Activated CD4-positive, alpha-beta T cell treated with anti-CD3 and anti-CD28 coated beads for 48 hours (primary cell): ENCODE measurements around the gene DLG1.
"Not testable (repeated sequence)": the region's sequence is repeated elsewhere in the genome, so short reads cannot be mapped to it uniquely, and the experiment has no call there.

Experiments used
- DNase-seq: peaks from one replicate; pipeline ENCODE4 v3.0.0-alpha.2; 2020

DLG1 gene

GRCh38 chr3:197064771-197065170 lies 233.6 kb downstream of the DLG1 start:
- no peak for DNase-seq

GRCh38 chr3:197062446-197062845 lies 236.0 kb downstream of the DLG1 start:
- no peak for DNase-seq

GRCh38 chr3:197051637-197052036 lies 246.8 kb downstream of the DLG1 start:
- not testable (repeated sequence) for DNase-seq

- DNase-seq = no peak
These were observed 247.9 kb downstream of the DLG1 start for GRCh38 chr3:197050511-197050910.

GRCh38 chr3:197042539-197042938 lies 255.9 kb downstream of the DLG1 start:
- no peak for DNase-seq

DNA sequence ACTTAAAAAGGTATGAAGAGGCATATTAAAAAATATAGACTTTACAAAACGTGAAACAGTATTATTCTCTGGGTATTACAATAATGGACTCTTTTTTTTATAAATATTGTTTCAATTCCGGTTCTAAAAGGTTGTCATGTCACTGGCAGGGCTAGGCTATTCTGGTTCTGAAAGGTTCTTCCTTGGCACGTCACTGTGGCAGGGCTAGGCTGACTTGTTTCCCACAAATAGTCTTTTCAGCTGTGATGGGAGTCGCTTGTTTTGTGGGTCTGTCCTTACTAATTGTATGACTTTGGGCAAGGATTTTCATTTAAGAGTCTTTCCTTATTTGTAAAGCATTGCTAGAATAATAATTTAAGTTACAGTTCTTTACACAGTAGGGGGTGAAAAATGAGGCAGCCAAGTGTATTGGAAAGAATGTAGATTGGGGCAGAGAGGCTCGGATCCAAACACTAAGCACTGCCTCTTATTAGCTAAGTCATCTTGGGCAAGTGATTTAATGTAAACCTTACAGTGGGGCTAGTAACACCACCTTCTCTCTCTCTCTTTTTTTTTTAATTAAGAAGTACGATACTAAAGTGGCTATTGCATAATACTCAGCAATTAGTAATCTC lies 256.4 kb downstream of the DLG1 start:
- DNase-seq = no peak

- DNase-seq = no peak
These were observed 257.8 kb downstream of the DLG1 start for GRCh38 chr3:197040658-197041057.

- no peak for DNase-seq
These were observed 259.5 kb downstream of the DLG1 start for GRCh38 chr3:197038679-197039462.

GRCh38 chr3:197035577-197035976 lies 262.8 kb downstream of the DLG1 start:
- DNase-seq = no peak

- not testable (repeated sequence) for DNase-seq
These were observed 263.6 kb downstream of the DLG1 start for GRCh38 chr3:197034778-197035177.

DNA sequence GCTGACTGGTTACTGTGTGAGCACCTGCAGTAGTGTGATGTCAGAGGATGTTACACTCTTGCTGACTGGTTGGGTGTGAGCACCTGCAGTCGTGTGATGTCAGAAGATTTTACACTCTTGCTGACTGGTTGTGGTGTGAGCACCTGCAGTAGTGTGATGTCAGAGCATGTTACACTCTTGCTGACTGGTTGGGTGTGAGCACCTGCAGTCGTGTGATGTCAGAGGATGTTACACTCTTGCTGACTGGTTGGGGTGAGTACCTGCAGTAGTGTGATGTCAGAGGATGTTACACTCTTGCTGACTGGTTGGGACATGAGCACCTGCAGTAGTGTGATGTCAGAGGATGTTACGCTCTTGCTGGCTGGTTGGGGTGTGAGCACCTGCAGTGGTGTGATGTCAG lies 264.6 kb downstream of the DLG1 start:
- not testable (repeated sequence) for DNase-seq

GRCh38 chr3:197031315-197032285 lies 266.8 kb downstream of the DLG1 start:
- peak; percentile 68 for DNase-seq

DNA sequence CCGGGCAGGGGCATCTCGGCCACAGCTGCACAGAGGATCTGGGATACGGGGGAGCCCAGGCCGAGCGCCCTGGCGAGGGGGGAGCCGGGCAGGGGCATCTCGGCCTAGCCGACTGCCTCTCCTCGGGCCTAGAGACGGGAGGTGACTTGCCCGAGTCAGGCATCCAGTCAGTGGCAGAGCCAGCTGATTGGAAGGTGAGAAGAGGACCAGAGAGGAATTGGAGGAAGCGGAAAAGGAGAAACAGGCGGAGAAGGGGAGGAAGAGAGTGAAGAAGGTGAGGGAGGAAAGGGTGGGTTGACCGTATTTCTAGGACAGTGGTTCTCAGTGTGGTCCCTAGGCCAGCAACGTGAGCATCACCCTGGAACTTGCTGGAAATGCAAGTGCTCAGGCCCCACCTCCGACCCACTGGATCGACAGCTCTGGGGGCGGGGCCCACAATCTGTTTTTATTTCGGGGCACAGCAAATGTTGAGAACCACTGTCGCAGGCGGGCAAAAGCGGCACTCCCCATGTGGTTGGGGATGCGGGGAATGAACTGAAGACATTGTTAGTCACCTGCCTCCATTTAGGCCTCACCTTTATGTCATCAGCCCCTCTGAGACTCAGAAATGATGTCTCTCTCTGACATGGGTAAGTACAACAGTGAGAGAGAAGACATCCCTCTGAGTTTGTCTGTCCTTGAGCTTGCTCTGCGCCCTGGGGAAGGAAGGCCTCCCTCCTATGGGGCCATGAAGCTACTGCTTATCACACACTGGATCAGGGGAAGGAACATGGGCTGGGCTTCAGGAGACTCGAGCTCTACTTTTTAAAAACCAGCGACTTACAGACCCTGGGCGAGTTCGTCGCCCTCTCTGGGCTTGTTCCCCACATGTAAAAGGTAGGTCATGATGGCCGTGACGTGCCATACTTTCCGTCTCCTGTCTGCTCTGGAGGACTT lies 267.8 kb downstream of the DLG1 start:
- no peak for DNase-seq

DNA sequence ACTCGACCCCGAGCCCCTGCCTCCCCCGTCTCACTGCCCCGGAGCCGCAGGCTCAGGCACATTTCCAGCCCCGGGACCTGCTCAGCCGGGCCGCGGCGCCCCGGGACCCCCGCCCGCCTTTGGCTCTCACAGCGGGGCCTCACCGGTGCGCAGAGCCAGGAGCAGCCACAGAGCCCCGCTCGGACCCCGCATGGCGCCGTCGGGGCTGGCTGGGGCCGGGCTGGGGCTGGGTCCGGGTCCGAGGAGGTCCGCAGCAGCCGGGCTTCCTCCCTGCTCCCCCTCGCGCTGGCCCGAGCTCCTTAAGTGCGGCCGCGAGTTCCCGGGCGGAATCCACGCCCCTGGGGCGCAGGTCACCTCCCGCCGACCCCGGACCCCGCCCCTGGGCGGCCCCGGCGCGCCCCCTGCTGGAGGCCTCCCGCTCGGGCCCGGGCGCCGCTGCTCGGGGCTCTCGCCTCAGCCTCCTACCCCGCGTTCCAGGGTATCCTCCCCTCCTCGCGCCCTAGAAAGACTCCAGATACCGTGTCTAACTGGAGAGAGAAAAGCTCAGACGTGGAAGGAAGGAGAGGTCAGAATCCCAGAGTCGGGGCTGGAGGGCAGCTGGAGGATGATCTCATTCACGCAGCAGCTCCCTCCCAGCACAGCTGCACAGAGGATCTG lies 268.8 kb downstream of the DLG1 start, which contains the start of gene MELTF:
Gene MELTF (minus strand): TSS at position 307 of the 657 bp plus-strand sequence. CDS start 115 bp downstream, at position 192.
- peak; percentile 80 for DNase-seq

DNA sequence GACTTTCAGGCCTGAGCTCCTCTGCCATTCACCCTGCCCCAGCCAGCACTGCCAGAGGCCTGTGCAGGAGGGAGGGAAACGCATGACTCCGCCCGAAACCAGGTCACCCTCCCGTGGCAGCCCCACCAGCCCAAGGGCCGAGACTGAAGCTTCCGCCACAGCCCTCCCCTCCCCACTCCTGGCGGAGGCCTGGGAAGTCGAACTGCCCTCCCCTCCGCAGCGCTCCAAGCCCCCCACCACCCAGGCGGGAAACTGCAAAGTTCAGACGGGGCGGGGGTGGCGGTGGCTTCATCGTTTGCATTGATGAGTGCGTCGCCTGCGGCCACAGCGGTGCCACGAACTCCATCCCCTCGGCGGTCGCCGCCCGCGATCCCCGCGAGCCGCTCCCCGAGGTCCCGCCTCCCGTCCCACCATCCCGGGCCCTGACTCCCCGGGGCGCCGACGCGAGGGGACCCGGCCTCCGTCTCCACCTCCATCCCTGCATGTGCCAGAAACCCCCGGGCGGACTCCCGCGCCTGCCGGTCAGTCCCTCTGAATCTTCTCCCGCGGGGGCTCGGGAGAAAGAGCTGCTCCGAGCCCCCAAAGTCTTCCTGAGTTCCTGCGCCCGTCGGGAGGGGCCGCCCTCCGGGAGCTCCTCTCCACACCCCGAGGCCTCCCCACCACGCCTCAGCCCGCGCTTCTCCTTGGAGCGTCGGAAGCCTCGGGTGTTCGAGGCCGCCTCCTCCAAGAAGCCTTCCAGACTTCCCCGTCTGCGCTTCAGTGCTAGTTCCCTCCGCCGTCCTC lies 269.5 kb downstream of the DLG1 start:
- peak; percentile 43 for DNase-seq

GRCh38 chr3:197027896-197028727 lies 270.3 kb downstream of the DLG1 start:
- DNase-seq = no peak

GRCh38 chr3:197027151-197027895 lies 271.1 kb downstream of the DLG1 start:
- no peak for DNase-seq

DNA sequence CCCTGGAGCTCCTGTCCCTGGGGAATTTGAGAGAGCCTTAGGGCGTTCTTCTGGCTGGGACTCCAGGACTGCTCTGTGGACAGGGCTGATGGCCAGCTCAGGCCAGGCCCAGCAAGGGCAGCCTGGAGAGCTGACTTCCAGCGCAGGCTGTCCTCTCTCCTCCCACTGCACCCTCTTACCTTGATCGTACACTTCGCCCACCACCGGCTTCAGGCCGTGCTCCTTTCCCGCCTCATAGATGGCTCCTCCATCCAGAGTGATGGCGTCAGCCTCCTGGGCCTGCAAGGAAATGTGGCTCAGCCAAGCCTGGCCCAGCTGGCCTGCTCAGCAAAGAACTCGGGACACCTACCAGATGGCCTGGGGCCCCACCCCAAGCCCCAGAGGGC lies 271.9 kb downstream of the DLG1 start:
- no peak for DNase-seq
